Thyroid gland (tissue), 4 donors: ENCODE results near the gene ADAMTSL1. TPM values are rescaled to one million over a fixed set of nuclear protein-coding genes. Genes with fewer than 3 reads are reported as not detected.

Source experiments
- DNase-seq, 2 donors: peaks; one replicate each; pipeline ENCODE4 v3.0.0-alpha.2; 2019
- H3K27ac ChIP-seq, 3 donors: fragments of 200-600 bp; sonication (generic); 1 replicate in 2 of 3; 2 replicates in 1 of 3; pipeline ENCODE4 v1.5.1; 2016 to 2019; ENCODE audit warnings: mild to moderate bottlenecking in 1 of 3, moderate library complexity in 1 of 3
- H3K27me3 ChIP-seq: fragments of 200-600 bp; sonication (generic); one replicate; pipeline ENCODE4 v1.5.1; 2019
- H3K36me3 ChIP-seq, 2 donors: fragments of 200-600 bp; sonication (generic); one replicate each; pipeline ENCODE4 v1.5.1; 2016 to 2019
- H3K4me1 ChIP-seq, 2 donors: fragments of 200-600 bp; sonication (generic); one replicate each; pipeline ENCODE4 v1.5.1; 2017 to 2019
- H3K4me3 ChIP-seq, 3 donors: fragments of 200-600 bp; sonication (generic); replicated peaks in 1 of 3; 1 replicate in 2 of 3; 2 replicates in 1 of 3; pipeline ENCODE4 v1.5.1; 2016; ENCODE audit warnings: mild to moderate bottlenecking in 1 of 3
- H3K9me3 ChIP-seq: fragments of 200-600 bp; sonication (generic); one replicate; pipeline ENCODE4 v1.5.1; 2017
- CTCF ChIP-seq, 6 experiments: fragments of 200-600 bp in 3 of 6; fragments of 450-650 bp in 3 of 6; sonication (generic) in 3 of 6; IDR thresholded peaks; one replicate each; pipeline ENCODE4 v1.5.1; 2016 to 2019; ENCODE audit warnings: antibody characterized with exemption in 6 of 6, mild to moderate bottlenecking in 2 of 6, inconsistent platforms in 1 of 6, moderate library complexity in 1 of 6
- POLR2A ChIP-seq, 2 donors: fragments of 450-650 bp; IDR thresholded peaks; one replicate each; pipeline ENCODE4 v1.6.1; 2017; ENCODE audit warnings: antibody characterized with exemption in 2 of 2, mild to moderate bottlenecking in 2 of 2, moderate library complexity in 1 of 2
- WGBS, 2 donors: methylation state at CpG; one replicate each; pipeline ENCODE4 v1.1.5; 2017; 5-methylcytosine and 5-hydroxymethylcytosine counted together
- intact Hi-C: fragments of 100-400 bp; cut with DNase I; formaldehyde crosslinking; loops from one replicate; pipeline ENCODE4 v1.15.1; 2023
- total RNA-seq, 4 donors: library from RNA; depleted of rRNA; stranded (reverse); fragments of >200 nt; gene quantifications; one replicate each; pipeline ENCODE4 v1.2.3, GENCODE V29; 2016

ADAMTSL1 gene
- total RNA-seq, 4 donors from 2014 or later = 1.6 to 9.0 (median 4.8) TPM

DNA sequence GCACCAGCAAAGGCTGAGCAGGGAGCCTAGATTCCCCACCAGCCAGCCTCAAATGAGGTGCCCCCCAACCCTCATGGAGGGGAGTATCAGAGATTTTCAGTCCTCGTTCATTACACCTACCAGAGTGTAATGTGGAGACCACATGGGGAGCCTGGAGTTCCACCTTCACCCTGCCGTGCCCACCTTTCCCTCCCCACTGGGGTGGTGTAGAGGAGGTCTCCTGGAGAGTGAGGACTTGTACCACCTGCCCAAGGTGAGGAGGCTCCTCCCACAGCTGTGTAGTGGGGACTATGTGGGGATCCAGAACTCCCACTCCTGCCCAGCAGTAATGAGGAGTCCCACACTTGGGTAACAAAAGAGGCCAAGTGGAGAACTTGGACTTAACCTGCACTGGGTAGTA, 337.2 kb downstream of the ADAMTSL1 start:
- WGBS, 2 donors = 76 to 100% methylated on average over 1 to 2 of the region's 2 CpGs
- Histone ChIP-seq H3K4me1 (peaks cover 0 to 3% of the 10 kb centered on the region in 2 donors), H3K9me3 (no peaks in the 10 kb centered on the region), H3K4me3 (no peak overlapping the region), H3K27ac (no peak overlapping the region), H3K27me3 (no peaks in the 10 kb centered on the region), H3K36me3 (no peaks in the 10 kb centered on the region)
- TF ChIP-seq POLR2A (IDR thresholded peaks at IDR 0.05) = no peak
- TF ChIP-seq CTCF (IDR thresholded peaks at IDR 0.05) = no peak
- intact Hi-C loops = no loop called here
- no peak for DNase-seq

DNA sequence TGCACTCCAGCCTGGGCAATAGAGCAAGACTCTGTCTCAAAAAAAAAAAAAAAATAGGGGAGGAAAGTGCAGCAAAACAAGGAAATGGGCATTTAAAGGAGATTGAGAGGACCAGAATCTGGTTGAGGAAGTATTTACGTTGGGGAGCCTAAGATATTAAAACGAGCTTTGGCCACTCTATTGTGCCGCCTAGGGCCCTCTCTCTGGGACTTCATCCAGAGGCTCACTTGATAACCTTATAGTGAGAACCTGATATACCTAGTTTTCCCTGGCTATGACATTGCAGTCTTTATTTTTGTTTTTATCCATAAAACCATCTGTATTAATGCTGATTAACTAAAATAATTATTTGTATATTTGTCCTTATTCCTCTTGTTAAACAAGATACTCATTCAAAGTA, 345.5 kb downstream of the ADAMTSL1 start:
- H3K36me3 ChIP-seq = no peaks in the 10 kb centered on the region
- 90% methylated on average over 3 of the region's 3 CpGs for WGBS, 2 donors
- TF ChIP-seq CTCF (IDR thresholded peaks at IDR 0.05) (no peak), POLR2A (IDR thresholded peaks at IDR 0.05) (no peak)
- no peaks in the 10 kb centered on the region for H3K27me3 ChIP-seq
- no peak overlapping the region for H3K4me3 ChIP-seq
- H3K9me3 ChIP-seq = no peaks in the 10 kb centered on the region
- DNase-seq = no peak
- intact Hi-C loops = no loop called here
- peaks cover 0 to 6% of the 10 kb centered on the region in 2 donors for H3K4me1 ChIP-seq
- no peak overlapping the region for H3K27ac ChIP-seq

- no peaks in the 10 kb centered on the region for H3K9me3 ChIP-seq
- no peak overlapping the region for H3K4me3 ChIP-seq
- DNase-seq = no peak
- H3K27me3 ChIP-seq = no peaks in the 10 kb centered on the region
- no peak for TF ChIP-seq CTCF (IDR thresholded peaks at IDR 0.05)
- TF ChIP-seq POLR2A (IDR thresholded peaks at IDR 0.05) = no peak
- intact Hi-C loops = no loop called here
- H3K27ac ChIP-seq = no peak overlapping the region
- no peaks in the 10 kb centered on the region for H3K36me3 ChIP-seq
- H3K4me1 ChIP-seq = peaks cover 0 to 12% of the 10 kb centered on the region in 2 donors
- WGBS, 2 donors = 95 to 99% methylated on average over 3 of the region's 3 CpGs
Measured at GRCh38 chr9:18820566-18821095, 346.7 kb downstream of the ADAMTSL1 start.

GRCh38 chr9:18821788-18822187, 347.8 kb downstream of the ADAMTSL1 start:
- Histone ChIP-seq H3K9me3 (no peaks in the 10 kb centered on the region), H3K4me3 (no peak overlapping the region), H3K27ac (no peak overlapping the region), H3K36me3 (no peaks in the 10 kb centered on the region), H3K27me3 (no peaks in the 10 kb centered on the region), H3K4me1 (peaks cover 0 to 12% of the 10 kb centered on the region in 2 donors)
- peak in 1 of 2 donors; percentile 12 for DNase-seq
- TF ChIP-seq CTCF (IDR thresholded peaks at IDR 0.05) = no peak
- no peak for TF ChIP-seq POLR2A (IDR thresholded peaks at IDR 0.05)
- 70 to 75% methylated on average over 3 of the region's 3 CpGs for WGBS, 2 donors
- intact Hi-C loops = no loop called here

GRCh38 chr9:18822850-18823249, 348.9 kb downstream of the ADAMTSL1 start:
- WGBS, 2 donors = 86 to 94% methylated on average over 5 of the region's 5 CpGs
- Histone ChIP-seq H3K9me3 (no peaks in the 10 kb centered on the region), H3K4me1 (peaks cover 0 to 12% of the 10 kb centered on the region in 2 donors), H3K27me3 (no peaks in the 10 kb centered on the region), H3K4me3 (no peak overlapping the region), H3K36me3 (no peaks in the 10 kb centered on the region), H3K27ac (no peak overlapping the region)
- no peak for DNase-seq
- intact Hi-C loops = no loop called here
- TF ChIP-seq CTCF (IDR thresholded peaks at IDR 0.05) (no peak), POLR2A (IDR thresholded peaks at IDR 0.05) (no peak)
